NCI-H748 (cell line): ENCODE data around the gene CYP3A7.
"Not testable (repeated sequence)": the region's sequence is repeated elsewhere in the genome, so short reads cannot be mapped to it uniquely, and the experiment has no call there.

Experiments
- DNase-seq: peaks from one replicate; lab custom pipeline; 2025; ENCODE audit not compliant: unreplicated experiment; lab: John Stamatoyannopoulos, UW

CYP3A7 gene

DNA sequence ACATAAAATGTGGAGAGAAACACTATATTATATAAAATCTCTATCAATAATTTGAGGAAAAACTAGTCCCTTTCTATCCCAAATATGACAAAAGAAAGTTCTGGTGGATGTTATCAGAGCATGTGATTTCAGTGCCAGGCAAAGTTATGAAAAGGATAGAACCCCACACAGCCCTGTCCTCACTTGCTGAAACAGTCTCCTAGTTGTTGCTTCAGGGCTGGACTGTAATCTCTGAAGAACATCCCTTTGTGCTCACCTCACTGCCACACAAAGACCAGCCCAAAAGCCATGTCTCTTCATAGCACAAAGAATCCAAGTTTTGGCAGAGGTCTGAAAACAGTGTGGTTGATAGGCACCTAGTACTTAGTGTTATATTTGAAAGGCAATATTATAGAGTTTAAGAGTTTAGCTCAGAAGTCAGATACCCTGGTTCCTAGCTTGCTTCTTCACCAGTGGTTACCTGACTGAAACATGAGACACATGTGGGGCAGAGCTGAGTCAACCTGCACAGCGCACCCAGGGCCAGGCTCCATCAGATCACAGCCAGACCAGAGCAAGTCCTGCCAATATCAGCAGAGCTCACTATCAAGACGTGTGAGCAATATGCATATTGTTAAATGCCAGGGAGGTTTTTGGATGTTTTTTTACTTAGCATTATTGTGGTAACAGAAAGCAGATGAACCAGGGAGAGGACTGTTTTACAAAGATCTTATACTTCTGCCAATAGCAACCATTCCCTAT is 25.0 kb downstream of the CYP3A7 start:
- DNase-seq, result no peak

DNA sequence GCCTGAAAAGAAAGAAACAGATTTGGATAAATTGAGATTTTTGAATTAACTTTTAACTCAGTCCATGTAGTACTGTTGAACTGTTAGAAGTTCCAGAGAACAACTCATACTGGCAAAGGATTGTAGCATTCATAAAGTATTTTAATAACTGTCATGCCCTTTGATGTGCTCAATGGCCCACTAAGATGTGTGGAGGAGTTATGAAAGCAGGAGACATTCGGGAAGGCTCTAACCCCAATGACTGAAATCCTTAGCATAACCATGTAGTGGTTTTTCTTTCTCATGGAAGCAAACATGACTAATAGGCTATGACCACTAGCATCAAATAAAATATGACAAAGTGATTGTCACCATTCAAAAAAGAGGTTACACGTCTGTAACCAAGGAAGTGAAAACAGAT is 25.7 kb downstream of the CYP3A7 start:
- DNase-seq, result no peak

DNA sequence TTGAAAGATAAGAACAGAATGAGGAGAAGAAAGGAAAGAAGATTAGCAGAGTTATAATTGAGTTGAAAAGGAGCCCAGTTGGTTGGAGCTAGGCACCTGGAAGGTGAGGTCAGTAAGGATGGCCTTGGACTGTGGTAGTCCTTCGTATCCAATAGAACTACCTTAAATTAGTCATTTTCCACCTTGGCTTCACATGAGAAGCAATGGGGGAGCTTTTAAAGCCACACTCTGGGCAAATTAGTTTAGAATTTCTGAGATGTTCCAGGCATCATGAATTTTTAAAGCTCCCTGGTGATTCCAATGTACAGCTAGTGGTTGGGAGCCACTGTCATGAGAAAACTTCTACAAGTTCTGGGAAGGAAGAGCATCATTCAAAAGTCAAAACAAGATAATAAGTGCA is 27.9 kb downstream of the CYP3A7 start:
- DNase-seq, result no peak

DNA sequence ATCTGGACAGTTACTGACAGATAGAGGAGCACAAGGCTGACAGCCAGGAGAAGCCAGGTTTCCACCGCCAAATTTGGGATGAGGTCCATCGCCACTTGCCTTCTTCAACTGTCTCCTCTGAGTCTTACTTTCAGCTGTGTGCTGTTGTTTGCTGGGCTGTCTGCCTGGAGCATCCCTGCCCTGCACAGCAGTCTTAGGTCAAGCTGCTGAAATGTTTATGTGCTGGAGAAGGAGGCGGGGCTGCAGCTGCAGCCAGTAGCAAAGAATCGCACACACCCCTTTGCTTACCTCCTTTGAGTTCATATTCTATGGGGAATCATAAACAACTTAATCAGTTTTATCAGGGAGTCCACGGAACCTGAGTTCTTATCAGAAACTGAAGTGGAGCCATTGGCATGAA is 35.0 kb downstream of the CYP3A7 start:
- DNase-seq, result no peak

DNA sequence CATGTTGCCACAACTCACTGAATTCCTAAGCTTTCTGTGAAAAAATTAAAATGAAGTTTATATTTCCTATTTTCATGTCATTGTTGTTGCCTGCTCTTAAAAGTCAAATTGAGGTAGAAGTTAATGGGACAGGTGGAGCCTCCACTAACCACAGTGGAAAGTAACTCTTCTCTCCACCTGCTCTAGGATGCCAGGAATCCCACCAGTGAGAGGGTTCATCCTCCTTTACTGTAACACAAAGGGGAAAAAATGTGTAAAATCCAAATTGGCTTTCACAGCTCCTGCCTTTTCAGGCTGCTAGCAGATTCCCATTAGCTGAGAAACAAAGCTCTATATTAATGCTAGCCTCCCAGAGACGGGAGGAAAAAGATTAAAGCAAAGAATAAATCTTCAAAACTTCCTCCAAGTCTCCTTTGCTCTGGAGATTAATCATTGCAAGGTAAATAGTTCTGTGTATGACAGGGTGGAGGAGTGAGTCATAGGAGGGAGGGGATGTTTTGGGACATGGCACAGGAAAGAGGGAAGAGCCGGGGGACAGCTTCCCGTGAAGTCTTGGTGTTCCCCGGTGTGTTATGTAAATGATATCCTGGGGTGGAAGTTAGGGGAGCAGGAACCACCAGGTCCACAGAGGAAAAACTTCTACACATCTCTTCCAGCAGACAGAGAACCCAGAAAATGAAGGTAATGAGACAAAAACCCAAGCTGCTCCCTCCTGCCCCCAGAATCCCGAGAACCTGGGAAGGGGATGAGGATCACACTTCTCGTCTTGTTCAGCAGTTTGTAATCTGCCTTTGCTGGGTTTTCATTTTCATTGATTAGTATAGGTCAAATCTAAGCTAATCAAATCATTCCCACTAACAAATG is 35.9 kb downstream of the CYP3A7 start:
- DNase-seq, result not testable (repeated sequence)

DNA sequence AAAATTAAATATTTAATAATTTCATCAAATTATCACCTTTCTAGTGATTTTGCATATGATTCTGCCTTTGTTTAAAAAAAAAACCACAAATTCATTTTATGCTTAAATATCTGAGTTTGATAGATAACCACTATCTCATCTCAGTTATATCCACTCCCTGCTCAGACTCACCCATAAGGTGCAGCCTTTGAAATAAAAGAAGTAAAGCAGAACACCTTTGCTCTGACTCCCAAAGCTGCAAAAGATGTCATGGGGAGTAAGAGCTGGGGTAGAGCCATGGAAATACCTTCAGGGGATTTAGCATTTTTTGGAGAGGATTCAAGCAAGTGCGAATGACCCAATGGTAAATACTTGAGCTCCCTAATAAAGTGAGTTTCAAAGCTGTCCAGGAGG is 40.1 kb downstream of the CYP3A7 start:
- no peak for DNase-seq

DNA sequence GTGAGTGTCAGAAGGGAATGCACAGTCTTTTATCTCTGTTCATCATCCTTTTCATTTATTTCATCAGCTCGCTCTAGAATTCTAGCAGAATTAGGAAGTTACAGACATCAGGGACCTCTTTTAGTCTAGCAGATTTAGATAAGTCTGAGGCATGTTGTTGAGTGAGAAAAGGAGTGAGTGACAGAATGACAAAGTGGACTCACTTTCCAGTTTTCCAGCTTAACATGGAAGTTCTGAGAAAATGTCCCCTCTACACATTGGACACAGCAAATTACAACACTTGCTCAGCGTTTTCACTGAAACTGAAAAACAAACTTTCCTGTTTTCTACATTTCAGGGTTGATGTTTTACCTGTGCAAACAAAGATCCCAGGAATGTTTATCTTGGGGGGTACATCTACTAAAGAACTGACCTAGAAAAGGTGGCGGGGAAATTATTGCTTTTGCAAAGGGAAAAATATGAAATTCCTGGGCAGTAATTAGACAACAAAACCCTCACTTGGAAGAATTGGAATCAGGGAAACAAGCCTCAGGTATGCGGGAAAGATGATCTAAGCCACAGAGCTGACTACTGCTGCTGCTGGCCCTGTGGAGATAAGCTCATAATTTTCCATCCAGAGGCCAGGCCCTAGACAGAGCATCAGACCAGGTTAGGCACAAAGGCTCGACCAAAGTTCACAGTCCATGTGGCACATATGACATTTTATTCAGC is 40.6 kb downstream of the CYP3A7 start:
- DNase-seq, result no peak

DNA sequence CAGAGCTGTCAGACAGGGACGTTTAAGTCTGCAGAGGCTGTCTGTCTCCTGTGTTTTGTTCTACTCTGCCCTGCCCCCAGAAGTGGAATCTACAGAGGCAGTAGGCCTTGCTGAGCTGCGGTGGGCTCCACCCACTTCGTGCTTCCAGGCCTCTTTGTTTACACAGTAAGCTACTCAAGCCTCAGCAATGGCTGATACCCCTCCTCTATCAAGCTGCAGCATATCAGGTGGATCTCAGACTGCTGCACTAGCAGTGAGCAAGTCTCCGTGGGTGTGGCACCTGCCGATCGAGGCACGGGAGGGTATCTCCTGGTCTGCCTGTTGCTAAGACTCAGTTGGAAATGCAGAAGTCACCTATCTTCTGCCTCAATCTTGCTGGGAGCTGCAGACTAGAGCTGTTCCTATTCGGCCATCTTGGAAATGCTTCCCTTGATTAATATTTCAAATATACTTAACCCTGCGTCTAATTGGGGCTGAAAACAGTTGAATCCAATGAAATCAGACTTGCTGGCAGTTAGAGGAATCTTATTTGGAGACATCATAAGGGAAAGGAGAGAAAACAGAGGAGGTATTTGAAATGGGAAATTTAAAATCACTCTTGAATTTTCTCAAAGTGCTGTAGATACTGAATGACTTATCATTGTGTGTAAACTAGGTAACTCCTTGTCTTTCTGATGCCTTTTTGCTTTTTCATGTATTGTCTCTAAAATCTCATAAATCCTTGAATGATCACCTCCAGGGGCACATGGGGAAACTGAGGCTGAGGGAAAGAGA is 41.4 kb downstream of the CYP3A7 start:
- peak; percentile 85 for DNase-seq

DNA sequence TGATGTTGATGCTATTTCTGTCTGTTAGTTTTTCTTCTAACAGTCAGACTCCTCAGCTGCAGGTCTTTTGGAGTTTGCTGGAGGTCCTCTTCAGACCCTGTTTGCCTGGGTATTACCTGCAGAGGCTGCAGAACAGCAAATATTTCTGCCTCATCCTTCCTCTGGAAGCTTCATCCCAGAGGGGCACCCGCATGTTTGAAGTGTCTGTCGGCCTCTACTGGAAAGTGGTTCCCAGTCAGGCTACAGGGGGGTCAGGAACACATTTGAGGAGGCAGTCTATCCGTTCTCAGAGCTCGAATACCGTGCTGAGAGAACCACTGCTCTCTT is 41.9 kb downstream of the CYP3A7 start:
- DNase-seq, result no peak

DNA sequence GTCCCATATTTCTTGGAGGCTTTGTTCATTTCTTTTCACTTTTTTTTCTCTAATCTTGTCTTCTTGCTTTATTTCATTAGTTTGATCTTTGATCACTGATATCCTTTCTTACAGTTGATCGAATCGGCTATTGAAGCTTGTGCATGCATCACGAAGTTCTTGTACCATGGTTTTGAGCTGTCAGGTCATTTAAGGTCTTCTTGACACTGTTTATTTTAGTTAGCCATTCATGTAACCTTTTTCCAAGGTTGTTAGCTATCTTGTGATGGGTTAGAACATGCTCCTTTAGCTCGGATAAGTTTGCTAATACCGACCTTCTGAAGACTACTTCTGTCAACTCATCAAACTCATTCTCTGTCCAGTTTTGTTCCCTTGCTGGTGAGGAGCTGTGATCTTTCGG is 42.4 kb downstream of the CYP3A7 start:
- not testable (repeated sequence) for DNase-seq

DNA sequence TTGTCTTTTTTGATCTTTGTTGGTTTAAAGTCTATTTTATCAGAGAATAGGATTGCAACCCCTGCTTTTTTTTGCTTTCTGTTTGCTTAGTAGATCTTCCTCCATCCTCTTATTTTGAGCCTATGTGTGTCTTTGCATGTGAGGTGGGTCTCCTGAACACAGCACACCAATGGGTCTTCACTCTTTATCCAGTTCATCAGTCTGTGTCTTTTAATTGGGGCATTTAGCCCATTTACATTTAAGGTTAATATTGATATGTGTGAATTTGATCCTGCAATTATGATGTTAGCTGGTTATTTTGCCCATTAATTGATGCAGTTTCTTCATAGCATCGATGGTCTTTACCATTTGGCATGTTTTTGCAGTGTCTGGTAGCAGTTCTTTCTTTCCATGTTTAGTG is 43.3 kb downstream of the CYP3A7 start:
- not testable (repeated sequence) for DNase-seq

DNA sequence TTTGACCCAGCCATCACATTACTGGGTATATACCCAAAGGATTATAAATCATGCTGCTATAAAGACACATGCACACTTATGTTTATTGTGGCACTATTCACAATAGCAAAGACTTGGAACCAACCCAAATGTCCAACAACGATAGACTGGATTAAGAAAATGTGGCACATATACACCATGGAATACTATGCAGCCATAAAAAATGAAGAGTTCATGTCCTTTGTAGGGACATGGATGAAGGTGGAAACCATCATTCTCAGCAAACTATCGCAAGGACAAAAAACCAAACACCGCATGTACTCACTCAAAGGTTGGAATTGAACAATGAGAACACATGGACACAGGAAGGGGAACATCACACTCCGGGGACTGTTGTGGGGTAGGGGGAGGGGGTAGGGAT is 44.1 kb downstream of the CYP3A7 start:
- not testable (repeated sequence) for DNase-seq

DNA sequence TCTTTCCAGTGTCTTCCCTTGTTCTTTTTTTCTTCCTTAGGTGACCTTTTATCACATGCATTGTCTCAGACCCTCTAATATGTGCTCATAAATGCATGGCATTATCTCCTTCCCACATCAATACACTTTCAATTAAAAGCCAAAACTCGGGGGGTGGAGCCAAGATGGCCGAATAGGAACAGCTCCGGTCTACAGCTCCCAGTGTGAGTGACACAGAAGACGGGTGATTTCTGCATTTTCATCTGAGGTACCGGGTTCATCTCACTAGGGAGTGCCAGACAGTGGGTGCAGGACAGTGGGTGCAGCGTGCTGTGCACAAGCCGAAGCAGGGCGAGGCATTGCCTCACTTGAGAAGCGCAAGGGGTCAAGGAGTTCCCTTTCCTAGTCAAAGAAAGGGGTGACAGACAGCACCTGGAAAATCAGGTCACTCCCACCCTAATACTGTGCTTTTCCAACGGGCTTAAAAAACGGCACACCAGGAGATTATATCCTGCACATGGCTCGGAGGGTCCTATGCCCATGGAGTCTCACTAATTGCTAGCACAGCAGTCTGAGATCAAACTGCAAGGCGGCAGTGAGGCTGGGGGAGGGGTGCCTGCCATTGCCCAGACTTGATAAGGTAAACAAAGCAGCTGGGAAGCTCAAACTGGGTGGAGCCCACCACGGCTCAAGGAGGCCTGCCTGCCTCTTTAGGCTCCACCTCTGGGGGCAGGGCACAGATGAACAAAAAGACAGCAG is 49.0 kb downstream of the CYP3A7 start:
- DNase-seq, result peak; percentile 41

DNA sequence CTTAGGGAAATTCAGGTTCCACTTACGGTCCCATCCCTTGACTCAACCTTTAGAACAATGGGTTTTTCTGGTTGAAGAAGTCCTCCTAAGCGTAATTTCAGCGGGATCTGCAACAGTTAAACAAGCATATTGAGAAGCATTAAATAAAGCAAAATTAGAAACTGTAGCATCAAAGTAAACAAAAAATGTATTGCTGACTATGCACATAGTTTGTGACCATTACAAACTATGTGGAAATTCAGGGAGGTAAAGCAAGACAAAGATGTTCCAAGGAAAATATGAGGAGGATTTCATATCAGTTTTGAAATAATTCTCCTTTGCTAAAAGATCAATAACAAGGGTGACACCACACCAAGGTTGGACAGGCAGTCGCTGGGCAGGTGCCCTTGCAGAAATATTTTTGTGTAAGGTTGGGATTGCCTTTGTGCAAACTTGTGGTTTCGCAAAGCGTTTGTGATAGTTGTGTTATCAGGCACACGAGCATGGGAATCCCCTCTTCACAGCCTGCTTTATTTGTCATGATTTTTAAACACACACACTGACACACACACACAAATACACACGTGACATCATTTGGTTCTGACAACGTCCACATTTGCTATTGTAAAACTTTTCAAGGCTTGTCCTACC is 49.8 kb downstream of the CYP3A7 start:
- DNase-seq, result no peak

DNA sequence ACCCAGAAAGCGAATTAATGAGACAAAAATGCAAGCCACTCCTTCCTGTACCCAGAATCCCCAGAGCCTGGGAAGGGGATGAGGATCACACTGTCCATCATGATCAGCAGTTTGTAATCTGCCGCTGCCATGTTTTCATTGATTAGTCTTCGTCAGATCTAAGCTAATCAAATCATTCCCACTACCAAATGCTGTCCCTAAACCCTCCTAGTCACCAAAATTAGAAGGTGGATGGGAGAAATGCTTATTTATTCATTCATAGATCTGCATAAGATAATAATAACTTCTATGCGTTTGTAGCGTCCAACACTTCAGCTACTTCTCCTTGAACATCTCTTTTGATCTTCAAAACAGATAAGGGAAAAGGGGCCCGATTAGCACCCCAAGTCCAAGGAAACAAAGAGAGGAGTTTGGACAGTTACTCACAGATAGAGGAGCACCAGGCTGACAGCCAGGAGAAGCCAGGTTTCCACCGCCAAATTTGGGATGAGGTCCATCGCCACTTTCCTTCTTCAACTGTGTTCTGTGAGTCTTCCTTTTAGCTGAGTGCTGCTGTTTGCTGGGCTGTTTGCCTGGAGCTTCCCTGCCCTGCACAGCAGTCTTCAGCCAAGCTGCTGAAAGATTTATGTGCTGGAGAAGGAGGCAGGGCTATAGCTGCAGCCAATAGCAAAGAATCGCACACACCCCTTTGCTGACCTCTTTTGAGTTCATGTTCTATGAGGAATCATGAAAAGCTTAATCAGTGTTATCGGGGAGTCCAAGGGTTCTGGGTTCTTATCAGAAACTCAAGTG is 55.4 kb downstream of the CYP3A7 start, which contains the start of gene CYP3A5:
TSS of gene CYP3A5 (minus strand) at position 597 of the 792 bp plus-strand sequence. CDS start at position 497, 100 bp downstream.
- peak; percentile 11 for DNase-seq

DNA sequence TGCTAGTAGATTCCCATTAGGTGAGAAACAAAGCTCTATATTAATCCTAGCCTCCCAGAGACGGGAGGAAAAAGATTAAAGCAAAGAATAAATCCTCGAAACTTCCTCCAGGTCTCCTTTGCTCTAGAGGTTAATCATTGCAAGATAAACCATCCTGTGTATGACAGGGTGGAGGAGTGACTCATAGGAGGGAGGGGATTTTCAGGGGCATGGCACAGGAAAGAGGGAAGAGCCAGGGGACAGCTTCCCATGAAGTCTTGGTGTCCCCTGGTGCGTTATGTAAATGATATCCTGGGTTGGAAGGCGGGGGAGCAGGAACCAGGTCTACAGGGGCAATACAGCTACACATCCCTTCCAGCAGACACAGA is 56.0 kb downstream of the CYP3A7 start:
- DNase-seq, result no peak

DNA sequence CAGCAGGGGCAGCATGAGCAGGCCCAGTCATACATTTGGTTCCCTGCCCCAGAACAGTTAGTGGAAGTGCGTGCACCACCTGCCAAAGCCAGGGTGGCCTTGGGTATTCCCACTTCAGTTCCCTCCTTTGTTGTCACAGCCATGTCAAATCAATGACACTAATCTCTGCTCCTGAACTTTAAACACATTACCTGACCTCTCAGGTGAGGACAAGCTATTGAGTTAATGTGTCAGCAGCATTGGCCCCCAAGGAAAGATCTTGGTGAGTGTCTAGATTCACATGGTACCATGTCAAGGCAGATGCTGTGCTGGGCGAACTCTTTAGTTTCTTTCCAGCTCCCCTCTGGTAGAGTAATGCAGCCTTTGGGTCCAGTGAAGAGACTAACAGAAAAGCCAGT is 57.3 kb downstream of the CYP3A7 start:
- DNase-seq, result peak; percentile 57

DNA sequence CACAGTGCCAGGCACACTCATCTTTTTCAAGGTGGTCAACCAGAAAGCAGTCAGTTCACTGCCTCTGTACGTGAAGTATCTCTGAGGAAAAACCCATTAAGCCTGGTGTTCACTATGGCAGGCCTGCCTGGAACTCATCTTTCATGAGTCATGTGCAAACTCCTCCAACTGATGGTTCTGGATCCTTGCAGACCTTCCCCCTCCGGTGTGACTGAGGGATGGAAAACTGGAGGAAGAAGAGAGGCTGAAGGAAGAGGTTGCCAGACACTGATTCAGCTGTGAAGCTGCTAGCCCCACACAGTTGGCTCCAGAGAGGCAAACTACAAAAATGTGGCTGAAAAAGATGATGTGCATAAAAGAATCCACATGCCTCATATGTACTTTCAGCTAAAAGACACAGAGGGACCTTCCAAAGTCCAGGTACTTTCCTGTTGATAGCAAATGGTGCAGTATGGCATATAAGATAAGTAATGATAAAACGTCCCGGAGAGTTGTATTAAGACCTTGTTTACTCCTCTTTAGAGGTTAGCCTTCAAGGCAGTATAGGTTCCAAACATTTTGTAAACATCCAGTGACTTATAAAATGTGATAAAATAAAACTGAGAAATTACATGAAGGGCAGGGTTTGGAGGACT is 57.9 kb downstream of the CYP3A7 start:
- DNase-seq, result no peak
